GM23338 (cell line): ENCODE measurements around the gene PFKP. TPM values are rescaled to one million over a fixed set of nuclear protein-coding genes. Genes with fewer than 3 reads are reported as not detected.

Source experiments
- ATAC-seq: fragments of 200-7000 bp; cut with Tn5 transposase; 3 replicates; pipeline ENCODE4 v1.9.1; 2020
- DNase-seq: peaks from one replicate; pipeline ENCODE4 v3.0.0-alpha.2; 2015; ENCODE audit warnings: low spot score
- H2AFZ ChIP-seq: fragments of 200-600 bp; sonication (generic); 2 replicates; pipeline ENCODE4 v1.8.0; 2016; ENCODE audit warnings: antibody characterized with exemption, mild to moderate bottlenecking, moderate library complexity
- H3F3A ChIP-seq: fragments of 200-600 bp; sonication (generic); replicated peaks from 2 replicates; pipeline ENCODE4 v1.8.0; 2017; ENCODE audit warnings: antibody characterized with exemption, mixed run types, low read depth
- H3K27ac ChIP-seq: fragments of 200-600 bp; sonication (generic); 2 replicates; pipeline ENCODE4 v1.6.1; 2016; ENCODE audit warnings: low read depth
- H3K27me3 ChIP-seq: fragments of 200-600 bp; sonication (generic); 2 replicates; pipeline ENCODE4 v1.8.0; 2016; ENCODE audit warnings: mild to moderate bottlenecking, mixed run types, moderate library complexity; ENCODE audit not compliant: insufficient read depth
- H3K36me3 ChIP-seq: fragments of 200-600 bp; sonication (generic); 2 replicates; pipeline ENCODE4 v1.8.0; 2016; ENCODE audit warnings: mild to moderate bottlenecking; ENCODE audit not compliant: insufficient read depth
- H3K4me1 ChIP-seq: fragments of 200-600 bp; sonication (generic); 2 replicates; pipeline ENCODE4 v1.8.0; 2016; ENCODE audit warnings: mild to moderate bottlenecking, moderate library complexity; ENCODE audit not compliant: insufficient read depth
- H3K4me2 ChIP-seq: fragments of 200-600 bp; sonication (generic); 2 replicates; pipeline ENCODE4 v1.7.1; 2017; ENCODE audit warnings: mixed run types
- H3K4me3 ChIP-seq: fragments of 200-600 bp; sonication (generic); 2 replicates; pipeline ENCODE4 v1.6.1; 2016; ENCODE audit warnings: mixed run types
- H3K79me2 ChIP-seq: fragments of 200-600 bp; sonication (generic); replicated peaks from 2 replicates; pipeline ENCODE4 v1.8.0; 2017; ENCODE audit warnings: mild to moderate bottlenecking; ENCODE audit not compliant: insufficient read depth
- H3K9me2 ChIP-seq: fragments of 200-600 bp; sonication (generic); 2 replicates; pipeline ENCODE4 v1.8.0; 2017; ENCODE audit not compliant: insufficient read depth
- H4K20me1 ChIP-seq: fragments of 200-600 bp; sonication (generic); replicated peaks from 2 replicates; pipeline ENCODE4 v1.8.0; 2017; ENCODE audit warnings: mild to moderate bottlenecking; ENCODE audit not compliant: insufficient read depth
- H3K27ac Mint-ChIP-seq: 2 replicates; pipeline ENCODE4 v1.8.0; 2020; ENCODE audit warnings: inconsistent platforms, mild to moderate bottlenecking, moderate library complexity, mixed read lengths
- H3K27me3 Mint-ChIP-seq: 3 replicates; pipeline ENCODE4 v1.8.0; 2022; ENCODE audit warnings: low read depth, mild to moderate bottlenecking, moderate library complexity, mixed read lengths, inconsistent platforms; ENCODE audit not compliant: insufficient read depth, poor library complexity
- H3K36me3 Mint-ChIP-seq: 3 replicates; pipeline ENCODE4 v1.8.0; 2021; ENCODE audit warnings: low read depth, mild to moderate bottlenecking, inconsistent platforms, moderate library complexity, mixed read lengths
- H3K4me1 Mint-ChIP-seq: 3 replicates; pipeline ENCODE4 v1.8.0; 2020; ENCODE audit warnings: mild to moderate bottlenecking, inconsistent platforms, mixed read lengths
- H3K4me3 Mint-ChIP-seq: 3 replicates; pipeline ENCODE4 v1.8.0; 2021; ENCODE audit warnings: moderate library complexity, mild to moderate bottlenecking, inconsistent platforms, mixed read lengths
- H3K9me3 Mint-ChIP-seq: 3 replicates; pipeline ENCODE4 v1.8.0; 2020; ENCODE audit warnings: moderate library complexity, mild to moderate bottlenecking, inconsistent platforms, mixed read lengths
- CREB1 ChIP-seq: fragments of 250-450 bp; sonication (Bioruptor Pico); IDR thresholded peaks from 2 replicates; pipeline ENCODE4 v1.5.0; 2020; ENCODE audit warnings: low read depth, mild to moderate bottlenecking, moderate library complexity
- ETS1 ChIP-seq: IDR thresholded peaks from 2 replicates; pipeline ENCODE4 v1.6.1; 2016; ENCODE audit warnings: antibody characterized with exemption
- EZH2phosphoT487 ChIP-seq: fragments of 200-600 bp; sonication (generic); IDR thresholded peaks from one replicate; pipeline ENCODE4 v1.8.1; 2018; ENCODE audit warnings: antibody characterized with exemption; ENCODE audit not compliant: unreplicated experiment
- NANOG ChIP-seq: IDR thresholded peaks from 2 replicates; pipeline ENCODE4 v1.6.1; 2016; ENCODE audit warnings: antibody characterized with exemption, borderline replicate concordance
- REST ChIP-seq: IDR thresholded peaks from one replicate; pipeline ENCODE4 v1.6.1; 2018; ENCODE audit warnings: antibody characterized with exemption; ENCODE audit not compliant: unreplicated experiment
- STAT1 ChIP-seq: IDR thresholded peaks from one replicate; pipeline ENCODE4 v1.6.1; 2016; ENCODE audit warnings: antibody characterized with exemption; ENCODE audit not compliant: unreplicated experiment
- polyA plus RNA-seq: library from polyadenylated mRNA; unstranded; fragments of >200 nt; fragmentation: Nextera tagmentation; extraction: Ambion mirVana; gene quantifications from 2 replicates; pipeline ENCODE4 v1.2.1, GENCODE V29; 2016
- total RNA-seq: library from RNA; depleted of rRNA; stranded (reverse); fragments of >200 nt; shearing (Covaris generic); gene quantifications from 2 replicates; pipeline ENCODE4 v1.2.3, GENCODE V29; 2014

Gene PFKP
- total and polyA plus RNA-seq, 2 experiments from 2014 or later: 56.3 to 120 TPM

- DNase-seq (no peak), ATAC-seq (no peak)
- Mint-ChIP-seq H3K4me1 (peaks cover 56% of the 10 kb centered on the region), H3K36me3 (peaks cover 53% of the 10 kb centered on the region), H3K9me3 (no peaks in the 10 kb centered on the region), H3K27me3 (peaks cover 25% of the 10 kb centered on the region), H3K27ac (no peak overlapping the region), H3K4me3 (no peak overlapping the region)
- peaks cover 75% of the 10 kb centered on the region for H3K79me2 ChIP-seq
- H3K27ac ChIP-seq: no peak overlapping the region
- H3K4me3 ChIP-seq: no peak overlapping the region
- no peaks in the 10 kb centered on the region for H3F3A ChIP-seq
- peaks cover 23% of the 10 kb centered on the region for H3K4me1 ChIP-seq
- peaks cover 4% of the 10 kb centered on the region; the same call in 1 of the 2 replicates for H3K36me3 ChIP-seq
- no peak overlapping the region for H2AFZ ChIP-seq
- no peaks in the 10 kb centered on the region for H3K9me2 ChIP-seq
- no peak for TF ChIP-seq REST
- TF ChIP-seq ETS1: no peak
- no peak for TF ChIP-seq EZH2phosphoT487
- peaks cover 4% of the 10 kb centered on the region for H3K27me3 ChIP-seq
- peaks cover 16% of the 10 kb centered on the region for H4K20me1 ChIP-seq
- H3K4me2 ChIP-seq: no peak overlapping the region
These were observed 4.3 kb downstream of the PFKP start for GRCh38 chr10:3071405-3072198.

- Mint-ChIP-seq H3K4me3 (no peak overlapping the region; the same call in 2 of the 3 replicates), H3K27ac (0 out of 2 replicates have a peak overlapping the region, but pooled peaks have one; percentile 28), H3K36me3 (peaks cover 56% of the 10 kb centered on the region), H3K27me3 (peaks cover 22% of the 10 kb centered on the region), H3K9me3 (no peaks in the 10 kb centered on the region), H3K4me1 (peaks cover 66% of the 10 kb centered on the region)
- H3K4me1 ChIP-seq: peaks cover 31% of the 10 kb centered on the region
- no peaks in the 10 kb centered on the region for H3K27me3 ChIP-seq
- peaks cover 4% of the 10 kb centered on the region; the same call in 1 of the 2 replicates for H3K36me3 ChIP-seq
- no peaks in the 10 kb centered on the region for H3F3A ChIP-seq
- H3K4me2 ChIP-seq: peak overlapping the region; percentile 38; the same call in 1 of the 2 replicates
- H3K27ac ChIP-seq: 0 out of 2 replicates have a peak overlapping the region, but pooled peaks have one; percentile 32
- no peak for DNase-seq
- H2AFZ ChIP-seq: no peak overlapping the region
- H3K79me2 ChIP-seq: peaks cover 87% of the 10 kb centered on the region
- TF ChIP-seq NANOG: no peak
- TF ChIP-seq REST: no peak
- TF ChIP-seq CREB1 (CRISPR knock-in tag): no peak
- TF ChIP-seq STAT1: no peak
- no peak overlapping the region for H3K4me3 ChIP-seq
- no peaks in the 10 kb centered on the region for H3K9me2 ChIP-seq
- peaks cover 16% of the 10 kb centered on the region for H4K20me1 ChIP-seq
- no peak for ATAC-seq
These were observed 5.5 kb downstream of the PFKP start for GRCh38 chr10:3072641-3073360.
